ENCODE data around the gene CDHR2. TPM values are rescaled to one million over a fixed set of nuclear protein-coding genes. Genes with fewer than 3 reads are reported as not detected.

The CDHR2 gene
- total RNA-seq, 2 experiments from 2014 or later = 0.37 to 0.61 TPM

DNA sequence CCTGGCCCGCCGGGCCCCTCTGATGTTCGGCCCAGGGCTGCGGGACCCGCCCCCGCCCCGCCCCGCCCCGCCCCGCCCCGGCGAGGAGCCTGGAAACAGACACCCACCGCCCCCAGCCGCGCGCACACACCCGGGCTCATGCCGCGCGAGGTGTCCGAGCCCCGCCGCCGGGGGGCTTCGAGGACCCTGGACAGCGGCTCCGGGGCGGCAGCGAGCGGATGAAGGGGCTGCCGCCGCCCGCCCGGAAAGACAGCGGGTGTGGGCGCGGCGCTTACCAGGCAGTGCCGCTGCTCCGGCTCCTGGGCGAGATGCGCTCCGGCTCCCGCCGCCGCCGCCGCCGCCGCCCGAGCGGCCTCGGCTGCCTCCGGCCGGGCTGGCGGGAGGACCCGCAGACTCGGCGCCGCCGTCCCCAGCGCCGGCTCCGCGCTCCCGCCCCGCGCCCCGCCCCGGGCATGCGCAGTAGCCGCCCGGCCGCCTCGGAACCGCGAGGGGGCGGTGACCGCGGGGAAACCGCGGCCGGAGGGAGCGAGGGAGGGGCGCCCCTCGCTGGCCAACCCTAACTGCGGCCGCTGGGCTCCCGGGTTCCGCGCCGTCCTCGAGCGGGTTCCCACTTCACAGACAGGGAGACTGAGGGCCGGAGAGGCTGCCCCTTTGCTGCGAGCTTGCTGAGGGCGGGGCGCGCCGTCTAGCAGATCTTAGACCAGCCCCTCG lies 60.7 kb downstream of the CDHR2 start, which contains the start of gene GPRIN1:
Gene GPRIN1, minus strand, starts transcription at position 433 of the 711 bp plus-strand sequence. CDS start 10,322 bp downstream, outside the sequence.
- POLR2A ChIA-PET = no interaction called here

DNA sequence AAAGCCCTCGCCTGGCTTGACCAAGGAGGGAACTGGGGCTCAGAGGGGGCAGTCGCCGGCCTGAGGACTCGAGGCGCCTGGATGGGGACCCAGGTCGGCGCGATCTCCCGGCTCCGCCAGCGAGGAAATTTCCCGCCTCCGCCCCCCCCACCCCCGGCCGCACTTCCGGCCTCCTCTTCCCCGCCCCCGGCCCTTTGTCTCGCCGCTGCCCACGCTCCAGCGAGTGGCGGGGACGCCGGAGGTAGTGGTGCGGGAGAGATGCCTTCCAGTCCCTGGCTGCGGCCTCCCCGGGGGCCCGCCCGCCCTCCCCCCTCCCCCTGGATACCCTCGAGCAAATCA lies 61.3 kb downstream of the CDHR2 start:
- H3K27ac Mint-ChIP-seq = no peak overlapping the region

More for the DNA sequence above, 60.7 kb downstream of the CDHR2 start, which contains the start of gene GPRIN1:
- Mint-ChIP-seq H3K4me3 (peak within 1 kb of the TSS; percentile 79), H3K9me3 (ENCODE audit: low read depth) (no peaks in the 10 kb centered on the region), H3K27me3 (peaks cover 28% of the 10 kb centered on the region), H3K27ac (no peak within 1 kb of the TSS), H3K36me3 (ENCODE audit: low read depth) (no peaks in the 10 kb centered on the region), H3K4me1 (peaks cover 10% of the 10 kb centered on the region)
- DNase-seq = peak; percentile 77
- intact Hi-C loops (cut with DNase I, micrococcal nuclease) = loop anchor here (1.0 to 2.0 kb wide), 9 partner anchors 9 to 813 kb away; partner anchors contain the start of genes TSPAN17 (in 2 of the 2) and CLTB (in 1 of the 2)
- CTCF ChIA-PET = no interaction called here
- peak; percentile 83 for ATAC-seq

DNA sequence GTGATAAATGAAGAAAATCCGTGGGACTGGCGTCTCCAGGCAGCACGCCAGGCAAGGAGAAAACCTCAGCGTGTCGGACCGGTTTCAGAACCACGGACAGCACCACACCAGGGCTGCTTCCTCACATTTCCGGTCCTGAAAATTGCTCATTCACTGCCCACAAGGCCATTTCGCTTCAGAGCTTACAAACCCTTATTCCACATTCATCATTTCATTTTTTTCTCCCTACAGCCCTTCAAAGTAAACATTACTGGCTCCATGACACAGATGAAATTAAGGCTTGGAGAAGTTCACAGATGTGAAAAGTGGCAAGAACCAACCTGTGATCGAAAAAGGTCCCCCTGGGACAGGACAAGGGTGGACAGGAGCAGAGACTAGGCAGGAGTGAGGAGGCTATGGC lies 62.3 kb downstream of the CDHR2 start:
- peaks cover 10% of the 10 kb centered on the region for H3K4me1 Mint-ChIP-seq
- H3K36me3 Mint-ChIP-seq (ENCODE audit: low read depth) = no peaks in the 10 kb centered on the region
- no peak overlapping the region for H3K4me3 Mint-ChIP-seq
- ChIA-PET POLR2A (interaction anchor here (0.6 kb wide), 1 partner anchor 56 kb away, joined by 4 read pairs; no protein-coding TSS in a partner anchor), CTCF (interaction anchor here (0.6 kb wide), 1 partner anchor 49 kb away, joined by 3 read pairs; no protein-coding TSS in a partner anchor)
- no peak overlapping the region for H3K27ac Mint-ChIP-seq
- ATAC-seq (no peak), DNase-seq (peak; percentile 79)
- H3K9me3 Mint-ChIP-seq (ENCODE audit: low read depth) = no peaks in the 10 kb centered on the region
- intact Hi-C loops (cut with DNase I, micrococcal nuclease) = loop anchor here (2.0 kb wide), 3 partner anchors 35 to 815 kb away; partner anchors contain the start of gene TSPAN17 (in 1 of the 2)
- peaks cover 31% of the 10 kb centered on the region for H3K27me3 Mint-ChIP-seq

More for the DNA sequence above, 61.3 kb downstream of the CDHR2 start:
- no peak for ATAC-seq
- H3K9me3 Mint-ChIP-seq (ENCODE audit: low read depth) = no peaks in the 10 kb centered on the region
- DNase-seq = no peak
- no peaks in the 10 kb centered on the region for H3K36me3 Mint-ChIP-seq (ENCODE audit: low read depth)
- CTCF ChIA-PET = no interaction called here
- peaks cover 10% of the 10 kb centered on the region for H3K4me1 Mint-ChIP-seq
- intact Hi-C loops (cut with DNase I, micrococcal nuclease) = loop anchor here (1.0 to 2.0 kb wide), 8 partner anchors 9 to 814 kb away; partner anchors contain the start of genes TSPAN17 (in 2 of the 2) and CLTB (in 1 of the 2)
- H3K4me3 Mint-ChIP-seq = peak overlapping the region; percentile 60
- H3K27me3 Mint-ChIP-seq = peaks cover 28% of the 10 kb centered on the region
- POLR2A ChIA-PET = no interaction called here

DNA sequence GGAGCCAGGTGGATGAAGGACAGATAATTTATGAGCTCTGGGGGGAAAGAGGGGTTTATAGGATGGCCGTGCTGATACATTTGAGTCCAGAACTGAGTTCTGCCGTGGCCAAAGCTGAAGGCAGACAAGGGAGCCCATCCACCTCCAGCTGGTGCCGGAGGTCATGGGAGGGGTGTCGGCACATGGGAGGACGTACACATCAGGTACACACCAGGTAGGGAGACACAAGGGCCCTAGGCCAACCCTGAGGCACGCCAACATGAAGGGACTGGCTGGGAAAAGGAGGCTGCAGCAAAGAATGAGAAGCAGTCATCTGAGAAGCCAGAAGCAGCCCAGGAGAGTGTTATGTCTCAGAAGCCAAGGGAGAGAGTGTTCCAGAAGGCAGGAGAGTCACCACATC lies 62.9 kb downstream of the CDHR2 start:
- intact Hi-C loops (cut with DNase I, micrococcal nuclease) = no loop called here
- Mint-ChIP-seq H3K36me3 (ENCODE audit: low read depth) (no peaks in the 10 kb centered on the region), H3K9me3 (ENCODE audit: low read depth) (no peaks in the 10 kb centered on the region), H3K27me3 (peaks cover 37% of the 10 kb centered on the region), H3K27ac (no peak overlapping the region), H3K4me3 (no peak overlapping the region), H3K4me1 (peaks cover 10% of the 10 kb centered on the region)
- DNase-seq (no peak), ATAC-seq (no peak)
- ChIA-PET POLR2A (interaction anchor here (0.6 kb wide), 1 partner anchor 56 kb away, joined by 4 read pairs; no protein-coding TSS in a partner anchor), CTCF (interaction anchor here (0.6 kb wide), 1 partner anchor 110 kb away, joined by 3 read pairs; no protein-coding TSS in a partner anchor)

DNA sequence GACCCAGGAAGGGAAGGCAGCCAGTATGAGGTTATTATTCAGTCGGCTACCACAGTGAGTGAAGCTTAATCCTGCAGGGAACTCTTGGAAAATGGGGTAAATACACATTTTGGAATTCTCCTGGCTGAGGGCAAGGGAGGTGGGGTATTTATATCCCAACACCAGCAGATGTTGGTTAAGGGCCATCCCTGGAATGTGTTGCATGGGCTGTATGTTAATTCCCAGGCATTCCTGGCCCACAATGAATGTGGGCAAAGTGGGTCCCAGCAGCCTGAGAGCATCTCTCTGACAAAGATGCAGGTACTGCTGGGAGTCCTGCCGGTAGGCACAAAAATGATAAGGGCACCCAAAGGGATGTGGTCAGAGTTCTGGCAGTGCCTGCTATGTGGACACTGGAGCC lies 63.7 kb downstream of the CDHR2 start:
- ATAC-seq (no peak), DNase-seq (no peak)
- POLR2A ChIA-PET = no interaction called here
- no peaks in the 10 kb centered on the region for H3K36me3 Mint-ChIP-seq (ENCODE audit: low read depth)
- no peak overlapping the region for H3K4me3 Mint-ChIP-seq
- peaks cover 43% of the 10 kb centered on the region for H3K27me3 Mint-ChIP-seq
- peaks cover 10% of the 10 kb centered on the region for H3K4me1 Mint-ChIP-seq
- CTCF ChIA-PET = interaction anchor here (0.6 to 1.1 kb wide), 3 partner anchors 15 to 39 kb away, joined by 3 to 4 read pairs (median 3); no protein-coding TSS in a partner anchor
- intact Hi-C loops (cut with DNase I, micrococcal nuclease) = no loop called here
- no peaks in the 10 kb centered on the region for H3K9me3 Mint-ChIP-seq (ENCODE audit: low read depth)
- no peak overlapping the region for H3K27ac Mint-ChIP-seq

DNA sequence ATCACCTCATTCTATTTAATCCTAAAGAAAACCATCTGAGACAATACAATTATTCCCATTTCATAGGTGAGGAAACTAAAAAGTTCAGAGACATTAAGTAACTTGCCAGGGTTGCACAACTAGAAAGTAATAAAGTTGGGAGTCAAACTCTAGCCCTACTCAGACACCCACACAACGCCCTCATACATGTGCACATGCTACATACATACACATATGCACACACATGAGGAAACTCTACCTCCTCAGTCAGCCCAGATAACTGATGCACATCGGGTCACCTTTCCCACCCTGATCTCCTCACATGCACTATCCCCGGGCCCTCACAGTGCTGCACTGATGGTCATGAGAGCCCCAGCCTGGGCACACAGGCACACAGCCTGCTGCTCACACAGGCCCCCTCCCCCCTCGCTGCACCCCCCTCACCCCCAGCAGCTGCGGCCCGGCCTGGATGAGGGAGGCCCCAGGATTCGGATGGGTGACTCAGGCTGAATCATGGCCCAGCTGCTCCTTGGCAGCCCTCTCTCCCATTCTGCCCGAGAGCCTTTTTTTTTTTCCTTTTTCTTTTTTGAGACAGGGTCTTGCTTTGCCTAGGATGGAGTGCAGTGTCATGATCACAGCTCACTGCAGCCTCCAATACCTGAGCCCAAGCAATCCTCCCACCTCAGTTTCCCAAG lies 65.8 kb downstream of the CDHR2 start:
- H3K4me3 Mint-ChIP-seq = no peak overlapping the region

DNA sequence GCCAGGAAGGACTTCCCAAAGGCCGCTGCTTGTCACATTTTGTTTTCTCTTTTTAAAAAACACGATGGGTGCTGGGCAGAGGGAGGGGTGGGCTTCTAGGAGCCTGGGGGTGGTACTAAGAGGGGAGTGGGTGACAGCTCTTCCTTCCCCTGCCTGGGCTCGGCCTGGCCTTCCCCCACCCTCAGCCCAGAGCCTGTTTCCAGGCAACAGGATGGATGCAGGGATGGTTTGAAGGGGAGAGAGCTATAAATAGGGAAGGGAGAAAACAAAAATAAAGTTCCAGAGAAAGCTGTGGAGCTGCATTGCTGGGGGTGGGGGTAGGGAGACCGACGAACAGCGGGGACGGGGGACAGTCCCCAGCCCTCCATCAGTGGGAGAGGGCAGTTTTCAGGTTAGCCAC lies 67.4 kb downstream of the CDHR2 start:
- no peak for ATAC-seq
- CTCF ChIA-PET = no interaction called here
- DNase-seq = no peak
- Mint-ChIP-seq H3K27me3 (peaks cover 56% of the 10 kb centered on the region), H3K4me1 (peaks cover 8% of the 10 kb centered on the region), H3K9me3 (ENCODE audit: low read depth) (no peaks in the 10 kb centered on the region), H3K27ac (no peak overlapping the region), H3K4me3 (no peak overlapping the region), H3K36me3 (ENCODE audit: low read depth) (no peaks in the 10 kb centered on the region)
- POLR2A ChIA-PET = no interaction called here
- intact Hi-C loops (cut with DNase I, micrococcal nuclease) = no loop called here

More for the DNA sequence above, 65.8 kb downstream of the CDHR2 start:
- no peaks in the 10 kb centered on the region for H3K9me3 Mint-ChIP-seq (ENCODE audit: low read depth)
- POLR2A ChIA-PET = no interaction called here
- peaks cover 50% of the 10 kb centered on the region for H3K27me3 Mint-ChIP-seq
- no peak for ATAC-seq
- peaks cover 6% of the 10 kb centered on the region for H3K4me1 Mint-ChIP-seq
- DNase-seq = no peak
- CTCF ChIA-PET = no interaction called here
- H3K27ac Mint-ChIP-seq = no peak overlapping the region
- intact Hi-C loops (cut with DNase I, micrococcal nuclease) = no loop called here
- H3K36me3 Mint-ChIP-seq (ENCODE audit: low read depth) = no peaks in the 10 kb centered on the region

DNA sequence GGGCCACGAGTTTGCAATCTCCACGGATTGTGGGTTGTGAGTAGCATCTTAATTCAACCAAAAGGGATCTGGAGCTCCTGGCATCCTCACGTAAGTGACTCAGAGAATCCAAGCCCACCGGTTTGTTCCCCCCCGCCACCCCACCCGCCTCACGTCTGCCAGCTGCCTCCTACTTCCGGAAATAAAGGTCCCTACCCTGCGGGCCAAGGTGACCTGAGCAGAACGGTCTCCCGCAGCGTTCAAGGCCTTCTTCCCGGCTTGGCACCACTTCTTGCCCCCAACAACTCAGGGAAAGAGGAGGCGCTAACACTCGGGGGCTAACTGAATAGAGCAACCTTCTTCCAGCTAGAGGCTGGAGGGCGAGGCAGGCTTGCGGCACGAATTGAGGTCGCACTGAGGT lies 69.6 kb downstream of the CDHR2 start:
- CTCF ChIA-PET = interaction anchor here (0.7 to 1.0 kb wide), 4 partner anchors 12 to 466 kb away, joined by 3 to 5 read pairs (median 3); partner anchors contain the start of genes EIF4E1B and SNCB
- no peaks in the 10 kb centered on the region for H3K9me3 Mint-ChIP-seq (ENCODE audit: low read depth)
- no peak for ATAC-seq

DNA sequence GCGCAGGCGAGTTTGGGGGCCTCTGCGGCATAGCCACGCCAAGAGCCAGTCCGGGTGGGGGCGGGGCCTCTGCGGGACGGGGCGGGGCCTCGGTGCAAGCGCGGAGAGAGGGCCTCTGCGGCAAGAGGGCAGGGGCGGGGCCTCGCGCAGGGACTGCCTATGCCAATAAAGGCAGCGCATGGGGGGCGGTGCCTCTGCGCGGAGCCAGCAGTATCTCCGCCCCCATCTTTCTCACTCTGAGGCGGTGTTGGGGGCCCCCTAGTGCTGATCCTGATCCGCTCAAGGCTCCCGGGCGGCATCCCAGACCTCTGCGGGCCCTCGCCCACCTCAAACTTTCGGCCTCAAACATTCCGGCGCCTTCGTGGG lies 70.0 kb downstream of the CDHR2 start:
- peak; percentile 100 for ATAC-seq
- POLR2A ChIA-PET = no interaction called here
- DNase-seq = peak; percentile 95
- intact Hi-C loops (cut with DNase I, micrococcal nuclease) = loop anchor here (1.0 kb wide), 5 partner anchors 9 to 203 kb away; partner anchors contain the start of genes CLTB (in 1 of the 2), EIF4E1B (in 1 of the 2), GPRIN1 (in 1 of the 2) and SNCB (in 1 of the 2)
- CTCF ChIA-PET = interaction anchor here (0.7 to 1.0 kb wide), 3 partner anchors 49 to 466 kb away, joined by 3 to 5 read pairs (median 3); no protein-coding TSS in a partner anchor
- H3K27ac Mint-ChIP-seq = no peak overlapping the region
- no peak overlapping the region for H3K4me3 Mint-ChIP-seq
- peaks cover 46% of the 10 kb centered on the region for H3K27me3 Mint-ChIP-seq
- no peaks in the 10 kb centered on the region for H3K36me3 Mint-ChIP-seq (ENCODE audit: low read depth)
- H3K9me3 Mint-ChIP-seq (ENCODE audit: low read depth) = no peaks in the 10 kb centered on the region
- H3K4me1 Mint-ChIP-seq = peaks cover 8% of the 10 kb centered on the region

More for the DNA sequence above, 69.6 kb downstream of the CDHR2 start:
- Mint-ChIP-seq H3K4me1 (peaks cover 8% of the 10 kb centered on the region), H3K4me3 (no peak overlapping the region), H3K36me3 (ENCODE audit: low read depth) (no peaks in the 10 kb centered on the region), H3K27me3 (peaks cover 47% of the 10 kb centered on the region), H3K27ac (no peak overlapping the region)
- POLR2A ChIA-PET = no interaction called here
- DNase-seq = no peak
- intact Hi-C loops (cut with DNase I, micrococcal nuclease) = loop anchor here (1.0 kb wide), 5 partner anchors 8 to 202 kb away; partner anchors contain the start of genes CLTB (in 1 of the 2), EIF4E1B (in 1 of the 2), GPRIN1 (in 1 of the 2) and SNCB (in 1 of the 2)

DNA sequence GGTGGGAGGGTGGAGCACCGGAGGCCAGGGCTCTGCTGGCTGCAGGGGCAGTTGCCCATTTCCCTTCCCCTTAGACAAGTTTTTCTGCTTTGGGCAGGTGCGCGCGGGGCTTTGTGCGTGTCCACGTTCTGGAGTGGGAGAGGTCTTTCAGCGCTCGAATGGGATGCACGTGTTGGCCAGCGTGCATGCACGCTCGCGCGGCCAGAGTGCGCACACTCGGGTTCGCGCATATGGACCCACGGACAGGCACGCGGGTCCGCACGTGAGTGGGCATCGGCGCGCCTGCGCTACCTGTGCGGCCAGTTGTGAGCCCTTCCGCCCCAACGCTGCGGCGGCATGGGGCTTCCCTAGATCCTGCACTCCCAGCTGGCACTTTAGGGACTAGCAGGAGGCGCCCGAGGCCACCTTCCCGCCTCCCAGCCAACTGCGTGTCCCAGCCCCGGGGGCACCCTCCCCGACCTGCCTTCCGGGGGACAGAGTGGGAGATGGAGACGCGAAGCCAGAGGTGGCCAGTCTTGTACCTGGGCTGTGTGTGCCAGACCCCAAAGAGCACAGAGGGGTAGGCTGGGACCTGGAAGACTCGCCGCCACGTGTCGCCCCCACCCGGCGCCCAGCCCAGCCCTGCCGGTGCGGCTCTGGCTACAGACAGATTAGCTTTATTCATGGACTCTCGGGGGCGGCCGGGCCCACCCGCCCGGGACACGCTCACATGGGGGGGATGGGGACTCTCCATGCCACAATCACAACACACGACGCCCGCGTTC lies 70.6 kb downstream of the CDHR2 start:
- CTCF ChIA-PET = interaction anchor here (0.7 kb wide), 1 partner anchor 465 kb away, joined by 3 read pairs; no protein-coding TSS in a partner anchor
- intact Hi-C loops (cut with DNase I, micrococcal nuclease) = loop anchor here (1.0 kb wide), 5 partner anchors 9 to 203 kb away; partner anchors contain the start of genes CLTB (in 1 of the 2), EIF4E1B (in 1 of the 2), GPRIN1 (in 1 of the 2) and SNCB (in 1 of the 2)
- Mint-ChIP-seq H3K27me3 (peaks cover 48% of the 10 kb centered on the region), H3K27ac (no peak overlapping the region), H3K36me3 (ENCODE audit: low read depth) (no peaks in the 10 kb centered on the region), H3K9me3 (ENCODE audit: low read depth) (no peaks in the 10 kb centered on the region), H3K4me1 (peaks cover 8% of the 10 kb centered on the region), H3K4me3 (peak overlapping the region; percentile 42)
- no peak for DNase-seq
- POLR2A ChIA-PET = no interaction called here
- no peak for ATAC-seq
